Activated CD8-positive, alpha-beta T cell treated with anti-CD3 and anti-CD28 coated beads for 36 hours (primary cell): ENCODE measurements around the gene GSTM1. TPM values are rescaled to one million over a fixed set of nuclear protein-coding genes. Genes with fewer than 3 reads are reported as not detected.

Source experiments
- ATAC-seq: fragments of 200-7000 bp; cut with Tn5 transposase; one replicate; pipeline ENCODE4 v1.10.0; 2021; ENCODE audit warnings: mild to moderate bottlenecking, moderate library complexity
- CTCF ChIA-PET: fragments of 350-600 bp; sonication (Branson Sonifier 250); formaldehyde crosslinking; loops from one replicate; lab custom pipeline; 2021; ENCODE audit warnings: antibody characterized with exemption; lab: Charles Lee
- POLR2A ChIA-PET: fragments of 350-600 bp; sonication (Branson Sonifier 250); formaldehyde crosslinking; loops from one replicate; lab custom pipeline; 2021; ENCODE audit warnings: antibody characterized with exemption; lab: Charles Lee
- DNase-seq: peaks from one replicate; pipeline ENCODE4 v3.0.0-alpha.2; 2020
- H3K27ac Mint-ChIP-seq: one replicate; pipeline ENCODE4 v1.8.0; 2021; ENCODE audit warnings: mild to moderate bottlenecking, mixed read lengths
- H3K27me3 Mint-ChIP-seq: one replicate; pipeline ENCODE4 v1.8.0; 2021; ENCODE audit warnings: mixed read lengths
- H3K36me3 Mint-ChIP-seq: one replicate; pipeline ENCODE4 v1.8.0; 2021; ENCODE audit warnings: low read depth, mixed read lengths
- H3K4me1 Mint-ChIP-seq: one replicate; pipeline ENCODE4 v1.8.0; 2021; ENCODE audit warnings: low read depth, mixed read lengths
- H3K4me3 Mint-ChIP-seq: one replicate; pipeline ENCODE4 v1.8.0; 2021; ENCODE audit warnings: mild to moderate bottlenecking, moderate library complexity, mixed read lengths
- H3K9me3 Mint-ChIP-seq: one replicate; pipeline ENCODE4 v1.8.0; 2021; ENCODE audit warnings: mixed read lengths
- intact Hi-C: fragments of 100-400 bp; cut with micrococcal nuclease; formaldehyde crosslinking; loops from one replicate; pipeline ENCODE4 v1.10.0; 2022
- total RNA-seq, 2 experiments: library from RNA; stranded (reverse); gene quantifications; one replicate each; pipeline ENCODE4 v1.2.3, GENCODE V29; 2021
- TF ChIP-seq, protein P1 (sequence below): fragments of 200-600 bp; IDR thresholded peaks from one replicate; pipeline ENCODE4 v1.8.0; 2022; ENCODE audit warnings: antibody characterized with exemption, mild to moderate bottlenecking

Gene GSTM1
- total RNA-seq, 2 experiments from 2014 or later, result 47.9 to 49.6 TPM

DNA sequence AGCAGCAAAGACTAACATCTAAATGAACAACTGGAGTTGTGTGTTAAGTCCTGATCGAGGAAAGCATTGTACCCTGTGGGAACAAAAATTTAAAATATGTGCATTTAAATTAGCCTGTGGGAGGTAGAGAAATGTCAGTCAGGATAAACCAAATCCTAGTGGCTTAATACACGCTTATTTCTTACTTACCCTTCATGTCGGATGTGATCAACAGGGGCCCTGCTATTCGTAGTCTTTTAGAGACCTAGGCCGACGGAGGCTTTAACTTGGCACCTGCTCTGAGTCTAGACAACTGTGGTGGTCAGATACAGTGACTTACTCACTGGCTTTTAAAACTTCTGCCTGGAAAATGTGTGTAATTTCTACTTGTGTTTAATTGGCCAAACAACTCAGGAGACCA, 43.0 kb downstream of the GSTM1 start:
- no peak for DNase-seq
- CTCF ChIA-PET, result no interaction called here
- intact Hi-C loops, result no loop called here
- TF ChIP-seq, protein P1, sequence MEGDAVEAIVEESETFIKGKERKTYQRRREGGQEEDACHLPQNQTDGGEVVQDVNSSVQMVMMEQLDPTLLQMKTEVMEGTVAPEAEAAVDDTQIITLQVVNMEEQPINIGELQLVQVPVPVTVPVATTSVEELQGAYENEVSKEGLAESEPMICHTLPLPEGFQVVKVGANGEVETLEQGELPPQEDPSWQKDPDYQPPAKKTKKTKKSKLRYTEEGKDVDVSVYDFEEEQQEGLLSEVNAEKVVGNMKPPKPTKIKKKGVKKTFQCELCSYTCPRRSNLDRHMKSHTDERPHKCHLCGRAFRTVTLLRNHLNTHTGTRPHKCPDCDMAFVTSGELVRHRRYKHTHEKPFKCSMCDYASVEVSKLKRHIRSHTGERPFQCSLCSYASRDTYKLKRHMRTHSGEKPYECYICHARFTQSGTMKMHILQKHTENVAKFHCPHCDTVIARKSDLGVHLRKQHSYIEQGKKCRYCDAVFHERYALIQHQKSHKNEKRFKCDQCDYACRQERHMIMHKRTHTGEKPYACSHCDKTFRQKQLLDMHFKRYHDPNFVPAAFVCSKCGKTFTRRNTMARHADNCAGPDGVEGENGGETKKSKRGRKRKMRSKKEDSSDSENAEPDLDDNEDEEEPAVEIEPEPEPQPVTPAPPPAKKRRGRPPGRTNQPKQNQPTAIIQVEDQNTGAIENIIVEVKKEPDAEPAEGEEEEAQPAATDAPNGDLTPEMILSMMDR, result no peak
- Mint-ChIP-seq H3K27me3 (no peaks in the 10 kb centered on the region), H3K36me3 (peaks cover 1% of the 10 kb centered on the region), H3K27ac (no peak overlapping the region), H3K9me3 (no peaks in the 10 kb centered on the region), H3K4me3 (no peak overlapping the region), H3K4me1 (no peaks in the 10 kb centered on the region)
- no peak for ATAC-seq
- POLR2A ChIA-PET, result no interaction called here

DNA sequence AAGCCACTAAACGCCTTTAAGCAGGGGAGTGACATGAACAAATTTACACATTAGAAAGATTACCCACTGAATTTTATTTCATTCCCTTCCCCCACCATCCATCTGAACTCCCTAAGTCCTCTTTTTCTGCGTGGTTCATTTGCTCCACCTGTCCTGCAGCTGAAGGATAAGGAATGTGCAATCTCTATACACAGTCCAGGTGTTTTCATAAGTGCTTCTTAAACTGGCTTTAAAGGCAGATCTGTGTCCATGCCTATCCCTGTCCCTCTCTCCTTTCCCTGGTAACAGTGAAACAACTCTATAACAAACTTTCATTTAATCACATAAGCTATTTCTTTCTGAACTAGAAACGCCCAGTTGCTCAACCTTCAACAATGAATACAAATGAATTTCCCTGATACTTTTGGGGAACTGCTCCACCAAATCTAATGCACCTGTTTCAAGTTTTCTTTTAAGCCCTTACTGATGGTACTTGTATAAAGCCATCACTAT, 44.8 kb downstream of the GSTM1 start:
- Mint-ChIP-seq H3K4me1 (no peaks in the 10 kb centered on the region), H3K36me3 (peaks cover 9% of the 10 kb centered on the region), H3K9me3 (no peaks in the 10 kb centered on the region), H3K27ac (no peak overlapping the region), H3K4me3 (no peak overlapping the region), H3K27me3 (no peaks in the 10 kb centered on the region)
- ChIA-PET CTCF (no interaction called here), POLR2A (no interaction called here)
- no peak for ATAC-seq
- TF ChIP-seq, protein P1, result no peak
- intact Hi-C loops, result no loop called here
- DNase-seq, result no peak

DNA sequence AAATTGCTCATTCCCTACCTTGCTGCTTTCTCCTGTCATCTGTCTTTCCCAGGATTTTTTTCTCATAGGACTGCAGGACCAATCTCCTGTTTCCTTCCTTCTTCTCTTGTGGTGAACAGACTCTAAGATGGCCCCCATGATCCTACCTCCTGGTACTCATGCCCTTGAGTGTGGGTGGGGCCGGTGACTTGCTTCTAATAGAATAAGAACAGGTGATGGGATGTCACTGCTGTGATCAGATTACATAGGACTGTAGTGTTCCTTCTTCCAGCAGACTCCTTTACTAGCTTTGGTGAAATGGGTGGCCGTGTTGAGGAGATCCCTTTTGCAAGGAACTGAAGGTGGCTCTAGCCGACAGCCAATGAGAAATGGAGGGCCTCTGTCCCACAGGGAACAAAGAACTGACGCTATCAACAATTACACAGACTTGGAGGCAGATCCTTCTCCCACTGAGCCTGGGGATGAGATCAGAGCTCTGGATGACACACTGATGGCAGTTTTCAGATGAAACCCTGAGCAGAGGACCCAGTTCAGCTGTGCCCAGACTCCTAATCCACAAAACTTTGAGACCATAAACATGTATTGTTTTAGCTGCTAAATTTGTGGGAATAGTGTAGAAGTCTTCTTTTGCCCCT, 45.7 kb downstream of the GSTM1 start:
- no peak for ATAC-seq
- Mint-ChIP-seq H3K4me1 (no peaks in the 10 kb centered on the region), H3K27me3 (no peaks in the 10 kb centered on the region), H3K9me3 (no peaks in the 10 kb centered on the region), H3K4me3 (no peak overlapping the region), H3K36me3 (peaks cover 12% of the 10 kb centered on the region), H3K27ac (no peak overlapping the region)
- ChIA-PET POLR2A (interaction anchor here (1.3 kb wide), 1 partner anchor 12 kb away, joined by 3 read pairs; no protein-coding TSS in a partner anchor), CTCF (interaction anchor here (2.3 kb wide), 1 partner anchor 93 kb away, joined by 8 read pairs; no protein-coding TSS in a partner anchor)
- DNase-seq, result no peak
- TF ChIP-seq, protein P1, result no peak
- intact Hi-C loops, result no loop called here

DNA sequence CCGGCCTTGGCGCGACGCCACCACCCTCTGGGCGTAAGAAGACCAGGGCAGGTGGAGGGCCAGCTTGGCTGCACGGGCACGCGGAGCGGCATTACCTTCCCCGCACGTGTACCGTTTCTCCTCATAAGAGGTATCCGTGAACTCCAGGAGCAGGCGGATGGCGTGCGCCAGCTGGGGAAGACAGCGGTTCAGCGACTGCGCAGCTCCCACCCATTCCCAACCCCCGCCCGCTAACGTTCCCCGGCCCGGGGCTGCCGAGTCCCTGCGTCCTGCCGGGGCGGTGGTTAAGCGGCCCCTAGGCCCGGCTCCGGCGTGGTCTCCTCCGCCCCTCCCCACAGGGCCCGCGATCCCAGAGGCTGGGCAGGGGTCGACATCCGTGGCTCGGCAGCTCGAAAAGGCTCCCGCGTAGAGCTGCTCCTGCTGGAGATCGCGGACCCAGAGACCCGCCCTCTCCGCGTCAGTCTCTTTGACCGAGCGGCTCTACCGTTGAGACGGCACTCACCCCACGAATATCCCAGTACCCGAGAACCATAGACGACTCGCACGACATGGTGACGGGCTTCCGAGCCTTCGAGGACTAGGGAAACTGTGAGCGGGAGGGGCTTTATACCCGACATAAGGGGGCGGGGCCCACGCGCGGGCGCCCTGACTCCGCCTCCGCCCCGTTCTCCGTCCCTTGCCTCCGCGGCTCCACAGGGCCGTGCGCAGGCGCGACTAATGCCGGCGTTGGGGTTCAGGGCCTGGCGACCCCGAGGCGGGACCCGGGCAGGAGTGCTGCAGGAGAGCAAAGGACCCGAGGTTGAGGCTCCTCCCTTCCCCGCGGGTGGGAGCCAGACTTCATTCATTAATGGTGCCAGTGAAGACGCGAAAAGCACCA, 52.4 kb downstream of the GSTM1 start:
- POLR2A ChIA-PET, result interaction anchor here (0.8 kb wide), 1 partner anchor 11 kb away, joined by 3 read pairs; no protein-coding TSS in a partner anchor
- ATAC-seq, result peak; percentile 99
- Mint-ChIP-seq H3K9me3 (no peaks in the 10 kb centered on the region), H3K4me3 (peak overlapping the region; percentile 83), H3K36me3 (peaks cover 11% of the 10 kb centered on the region), H3K27me3 (no peaks in the 10 kb centered on the region), H3K4me1 (peaks cover 8% of the 10 kb centered on the region), H3K27ac (peak overlapping the region; percentile 79)
- peak; percentile 90 for DNase-seq
- CTCF ChIA-PET, result interaction anchor here (1.2 to 2.5 kb wide), 5 partner anchors 37 to 245 kb away, joined by 3 to 15 read pairs (median 4); partner anchors contain the start of gene AHCYL1
- TF ChIP-seq, protein P1, result no peak
- intact Hi-C loops, result no loop called here
